Adrenal gland (tissue), 12 donors: ENCODE measurements around the gene MRPS18B. TPM values are rescaled to one million over a fixed set of nuclear protein-coding genes. Genes with fewer than 3 reads are reported as not detected.

Experiments
- DNase-seq, 7 donors: peaks; one replicate each; pipeline ENCODE4 v3.0.0-alpha.2; 2019 to 2020
- H3K27ac ChIP-seq, 5 donors: fragments of 200-600 bp; sonication (generic) in 4 of 5; 1 replicate in 3 of 5; 2 replicates in 2 of 5; pipeline versions ENCODE4 v1.5.1 to v1.8.0; 2016 to 2020; ENCODE audit warnings: mild to moderate bottlenecking in 1 of 5
- H3K27me3 ChIP-seq: fragments of 200-600 bp; 2 replicates; pipeline ENCODE4 v1.8.0; 2021
- H3K36me3 ChIP-seq, 2 donors: fragments of 200-600 bp; replicated peaks in 1 of 2; 1 replicate in 1 of 2; 2 replicates in 1 of 2; pipeline versions ENCODE4 v1.5.1 to v1.8.0; 2018 to 2022
- H3K4me1 ChIP-seq, 2 donors: fragments of 200-600 bp; replicated peaks in 1 of 2; 1 replicate in 1 of 2; 2 replicates in 1 of 2; pipeline versions ENCODE4 v1.5.1 to v1.8.0; 2018 to 2021
- H3K4me3 ChIP-seq, 4 donors: fragments of 200-600 bp; sonication (generic) in 3 of 4; one replicate each; pipeline ENCODE4 v1.5.1; 2016 to 2018
- H3K9me3 ChIP-seq, 3 donors: fragments of 200-600 bp; sonication (generic) in 1 of 3; replicated peaks in 1 of 3; 1 replicate in 2 of 3; 2 replicates in 1 of 3; pipeline versions ENCODE4 v1.5.1 to v1.8.0; 2016 to 2021
- POLR2A ChIP-seq, 2 donors: fragments of 450-650 bp; IDR thresholded peaks; one replicate each; pipeline ENCODE4 v1.6.1; 2017; ENCODE audit warnings: antibody characterized with exemption in 2 of 2, mild to moderate bottlenecking in 2 of 2, moderate library complexity in 1 of 2
- WGBS, 4 donors: extraction: QIAGEN DNeasy Blood & Tissue Kit in 2 of 4; methylation state at CpG; one replicate each; pipeline versions ENCODE4 v1.1.5 to v1.1.7; 2013 to 2017; 5-methylcytosine and 5-hydroxymethylcytosine counted together
- intact Hi-C, 2 donors: fragments of 100-400 bp; cut with DNase I; formaldehyde crosslinking; loops; one replicate each; pipeline versions ENCODE4 v1.14.1 to v1.15.0; 2022 to 2023
- polyA plus RNA-seq, 3 donors: library from polyadenylated mRNA; stranded (reverse); fragments of 200-250 nt in 2 of 3; fragments of 350-450 nt in 1 of 3; fragmentation: Illumina TruSeq in 1 of 3; extraction: RNeasy Lipid Tissue Mini Kit (QIAGEN cat#74804) in 1 of 3; gene quantifications; one replicate each; pipeline ENCODE4 v1.2.3, GENCODE V29; 2013 to 2014
- total RNA-seq, 9 donors: library from RNA; depleted of rRNA in 4 of 9; stranded (reverse); fragments of >200 nt in 4 of 9; fragments of 120-200 nt in 1 of 9; fragmentation: NEBNext Ultra II Directional in 1 of 9; extraction: Animal tissue kit (Norgen Biotek cat#: 25700) in 1 of 9; gene quantifications; one replicate each; pipeline versions ENCODE4 v1.1.0 to v1.2.4, GENCODE V29; 2013 to 2023
- TF ChIP-seq, protein P1 (sequence below), 6 experiments: fragments of 450-650 bp in 4 of 6; fragments of 200-600 bp in 2 of 6; sonication (generic) in 1 of 6; IDR thresholded peaks; 1 replicate in 5 of 6; 2 replicates in 1 of 6; pipeline versions ENCODE4 v1.5.1 to v1.8.0; 2016 to 2021; ENCODE audit warnings: antibody characterized with exemption in 6 of 6, mild to moderate bottlenecking in 2 of 6, moderate library complexity in 1 of 6
- donor health status: healthy with polysubstance abuse.
- donor health status: Bipolar disorder and iron deficiency.
- donor health status: DM: yes; HTN: yes; CAD: no.
- donor health status: DM: no; HTN: no; CAD: no.
- donor health status: DM: no; HTN: no; CAD: no.
- donor health status: DM: yes; HTN: yes; CAD: no.

Gene MRPS18B
- total and polyA plus RNA-seq, 12 donors: 43.0 to 105 (median 74.8) TPM

DNA sequence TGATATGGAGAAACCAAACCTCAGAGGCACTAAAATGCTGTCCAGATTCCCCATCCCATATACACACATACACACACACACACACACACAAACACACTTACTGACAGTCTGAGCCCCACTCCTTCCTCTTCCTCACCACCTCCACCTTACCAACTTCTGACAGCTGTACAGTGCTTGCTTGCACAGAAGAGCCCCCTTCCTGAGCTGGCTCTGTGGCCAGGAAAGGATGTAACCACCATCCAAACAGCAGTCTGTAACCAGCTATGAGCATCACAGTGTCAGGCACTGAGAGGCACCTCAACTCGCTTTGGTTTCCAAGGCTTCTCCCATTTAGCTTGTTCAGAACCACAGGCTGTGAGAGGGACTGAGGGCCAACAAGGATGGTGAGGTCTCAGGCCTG is 23.4 kb downstream of the MRPS18B start:
- H3K36me3 ChIP-seq: peaks cover 0 to 25% of the 10 kb centered on the region in 2 donors
- 75 to 100% (median 76%) methylated on average over 1 of the region's 1 CpG for WGBS, 4 donors
- H3K9me3 ChIP-seq: no peaks in the 10 kb centered on the region
- no peak overlapping the region for H3K4me3 ChIP-seq
- no peak overlapping the region for H3K27ac ChIP-seq
- H3K4me1 ChIP-seq: no peaks in the 10 kb centered on the region
- H3K27me3 ChIP-seq: no peaks in the 10 kb centered on the region
- intact Hi-C loops: no loop called here
- TF ChIP-seq, protein P1, sequence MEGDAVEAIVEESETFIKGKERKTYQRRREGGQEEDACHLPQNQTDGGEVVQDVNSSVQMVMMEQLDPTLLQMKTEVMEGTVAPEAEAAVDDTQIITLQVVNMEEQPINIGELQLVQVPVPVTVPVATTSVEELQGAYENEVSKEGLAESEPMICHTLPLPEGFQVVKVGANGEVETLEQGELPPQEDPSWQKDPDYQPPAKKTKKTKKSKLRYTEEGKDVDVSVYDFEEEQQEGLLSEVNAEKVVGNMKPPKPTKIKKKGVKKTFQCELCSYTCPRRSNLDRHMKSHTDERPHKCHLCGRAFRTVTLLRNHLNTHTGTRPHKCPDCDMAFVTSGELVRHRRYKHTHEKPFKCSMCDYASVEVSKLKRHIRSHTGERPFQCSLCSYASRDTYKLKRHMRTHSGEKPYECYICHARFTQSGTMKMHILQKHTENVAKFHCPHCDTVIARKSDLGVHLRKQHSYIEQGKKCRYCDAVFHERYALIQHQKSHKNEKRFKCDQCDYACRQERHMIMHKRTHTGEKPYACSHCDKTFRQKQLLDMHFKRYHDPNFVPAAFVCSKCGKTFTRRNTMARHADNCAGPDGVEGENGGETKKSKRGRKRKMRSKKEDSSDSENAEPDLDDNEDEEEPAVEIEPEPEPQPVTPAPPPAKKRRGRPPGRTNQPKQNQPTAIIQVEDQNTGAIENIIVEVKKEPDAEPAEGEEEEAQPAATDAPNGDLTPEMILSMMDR (IDR thresholded peaks at IDR 0.05): no peak
- TF ChIP-seq POLR2A (IDR thresholded peaks at IDR 0.05): no peak
- DNase-seq: no peak

DNA sequence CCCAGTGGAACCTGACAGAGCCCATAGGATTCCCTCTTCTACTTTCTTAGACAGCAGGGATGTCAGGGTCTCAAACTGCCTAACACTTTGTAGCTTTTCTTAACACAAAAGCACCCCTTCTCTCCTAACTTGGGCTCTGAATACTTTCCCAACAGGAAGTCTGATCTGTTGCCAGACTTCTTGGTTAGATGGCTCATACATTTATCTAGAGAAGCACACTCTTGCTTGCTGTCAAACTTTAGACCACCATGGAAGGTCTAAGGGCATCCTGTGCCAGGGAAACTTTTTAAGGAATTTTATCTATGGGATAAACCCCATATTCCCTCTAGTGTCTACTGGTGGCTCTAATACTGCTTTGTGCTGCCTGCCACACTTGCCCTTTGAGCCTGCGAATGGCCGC is 26.0 kb downstream of the MRPS18B start:
- Histone ChIP-seq H3K27ac (no peak overlapping the region), H3K27me3 (no peaks in the 10 kb centered on the region), H3K4me1 (peaks cover 10 to 14% of the 10 kb centered on the region in 2 donors), H3K4me3 (no peak overlapping the region), H3K36me3 (peaks cover 0 to 25% of the 10 kb centered on the region in 2 donors), H3K9me3 (no peaks in the 10 kb centered on the region)
- 90 to 100% (median 99%) methylated on average over 2 of the region's 2 CpGs for WGBS, 4 donors
- no peak for DNase-seq
- intact Hi-C loops: no loop called here
- TF ChIP-seq, protein P1 (IDR thresholded peaks at IDR 0.05): no peak
- TF ChIP-seq POLR2A (IDR thresholded peaks at IDR 0.05): no peak

DNA sequence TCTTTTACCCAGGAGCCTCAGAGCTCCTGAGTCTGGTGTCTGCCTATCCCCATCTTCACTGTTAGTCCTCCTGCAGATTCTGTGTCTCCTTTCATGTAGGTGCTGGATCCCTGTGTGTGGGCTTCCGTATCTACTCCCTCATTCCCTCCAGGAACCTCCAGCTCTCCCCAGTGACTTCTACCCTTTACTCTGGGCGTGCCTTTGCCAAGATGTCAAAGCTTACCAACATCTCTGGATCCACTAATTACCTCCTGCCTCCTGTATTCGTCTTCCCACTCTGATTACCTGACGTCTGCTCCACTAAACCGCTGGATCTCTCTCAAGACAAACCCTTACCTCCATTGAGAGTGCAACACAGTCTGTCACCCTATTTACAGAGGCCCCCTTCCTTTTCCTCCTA is 27.1 kb downstream of the MRPS18B start:
- intact Hi-C loops: no loop called here
- Histone ChIP-seq H3K27ac (no peak overlapping the region), H3K9me3 (no peaks in the 10 kb centered on the region), H3K27me3 (no peaks in the 10 kb centered on the region), H3K4me3 (no peak overlapping the region), H3K36me3 (peaks cover 0 to 25% of the 10 kb centered on the region in 2 donors), H3K4me1 (peaks cover 10 to 14% of the 10 kb centered on the region in 2 donors)
- no peak for DNase-seq
- no peak for TF ChIP-seq POLR2A (IDR thresholded peaks at IDR 0.05)
- TF ChIP-seq, protein P1 (IDR thresholded peaks at IDR 0.05): no peak
- 81 to 89% (median 86%) methylated on average over 5 of the region's 5 CpGs for WGBS, 4 donors

DNA sequence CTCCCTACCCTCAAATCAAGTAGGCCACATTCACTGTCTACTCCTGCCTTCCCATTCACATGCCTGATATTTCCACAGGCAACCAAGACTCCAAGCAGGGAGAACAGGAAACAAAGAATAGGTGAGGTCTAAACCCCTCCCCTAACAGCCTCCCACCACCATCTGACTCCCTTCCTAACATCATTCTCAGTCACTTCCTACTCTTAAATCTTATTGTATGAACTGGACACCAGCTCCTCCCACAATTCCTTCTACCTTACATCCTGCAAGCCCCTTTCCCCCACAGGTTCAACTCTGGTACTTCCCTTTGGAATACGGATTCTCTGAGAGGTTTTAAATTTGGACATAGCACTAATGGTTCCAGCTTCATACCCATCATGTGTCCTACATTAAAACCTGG is 28.3 kb downstream of the MRPS18B start:
- intact Hi-C loops: no loop called here
- Histone ChIP-seq H3K27ac (peak overlapping the region in 1 of 5 donors; percentile 85), H3K27me3 (no peaks in the 10 kb centered on the region)

More for the DNA sequence above, 28.3 kb downstream of the MRPS18B start:
- H3K9me3 ChIP-seq: no peaks in the 10 kb centered on the region
- H3K4me3 ChIP-seq: no peak overlapping the region
- peaks cover 0 to 20% of the 10 kb centered on the region in 2 donors for H3K36me3 ChIP-seq
- WGBS, 4 donors: 65 to 79% (median 75%) methylated on average over 1 of the region's 1 CpG
- DNase-seq: no peak
- H3K4me1 ChIP-seq: peaks cover 10 to 14% of the 10 kb centered on the region in 2 donors
- TF ChIP-seq, protein P1 (IDR thresholded peaks at IDR 0.05): no peak
- TF ChIP-seq POLR2A (IDR thresholded peaks at IDR 0.05): no peak
